Subcutaneous adipose tissue (tissue), 4 donors: ENCODE measurements around the gene PDE3B. TPM values are rescaled to one million over a fixed set of nuclear protein-coding genes. Genes with fewer than 3 reads are reported as not detected.

Source experiments
- CTCF ChIP-seq: fragments of 450-650 bp; IDR thresholded peaks from one replicate; pipeline ENCODE4 v1.5.1; 2016; ENCODE audit warnings: low read depth, mild to moderate bottlenecking, control low read depth, antibody characterized with exemption, moderate library complexity
- total RNA-seq, 4 donors: library from RNA; depleted of rRNA; stranded (reverse); fragments of >200 nt; gene quantifications; one replicate each; pipeline ENCODE4 v1.1.0, GENCODE V29; 2016

PDE3B gene
- total RNA-seq, 4 donors from 2014 or later, result 158 to 367 (median 171) TPM

GRCh38 chr11:14793546-14793945 lies 149.9 kb downstream of the PDE3B start:
- TF ChIP-seq CTCF, result no peak

- no peak for TF ChIP-seq CTCF
Observed at GRCh38 chr11:14803846-14804245, 160.2 kb downstream of the PDE3B start.

GRCh38 chr11:14809466-14809865 lies 165.9 kb downstream of the PDE3B start:
- no peak for TF ChIP-seq CTCF

GRCh38 chr11:14812757-14813156 lies 169.2 kb downstream of the PDE3B start:
- TF ChIP-seq CTCF, result no peak

GRCh38 chr11:14813516-14813915 lies 169.9 kb downstream of the PDE3B start:
- TF ChIP-seq CTCF, result no peak

- TF ChIP-seq CTCF, result no peak
Observed at GRCh38 chr11:14818779-14819178, 175.2 kb downstream of the PDE3B start.

- TF ChIP-seq CTCF, result no peak
Observed at GRCh38 chr11:14819596-14819995, 176.0 kb downstream of the PDE3B start.

GRCh38 chr11:14821031-14821430 lies 177.4 kb downstream of the PDE3B start:
- no peak for TF ChIP-seq CTCF
